Thymus (tissue), 11 donors: ENCODE results near the gene CIAO2A. TPM values are rescaled to one million over a fixed set of nuclear protein-coding genes. Genes with fewer than 3 reads are reported as not detected.

Source experiments
- DNase-seq, 9 donors: peaks; one replicate each; pipeline ENCODE4 v3.0.0-alpha.2; 2013; ENCODE audit warnings: low spot score in 9 of 9, low read depth in 6 of 9, missing footprints in 1 of 9
- H3K27ac ChIP-seq, 2 donors: one replicate each; pipeline ENCODE4 v1.5.1; 2013; ENCODE audit warnings: control low read depth in 1 of 2, low read depth in 1 of 2, low read length in 1 of 2, mild to moderate bottlenecking in 1 of 2, moderate library complexity in 1 of 2
- H3K27me3 ChIP-seq, 2 donors: one replicate each; pipeline ENCODE4 v1.5.1; 2013; ENCODE audit warnings: low read length in 1 of 2; ENCODE audit not compliant: control insufficient read depth in 2 of 2, insufficient read depth in 1 of 2
- H3K36me3 ChIP-seq, 2 donors: one replicate each; pipeline ENCODE4 v1.5.1; 2013; ENCODE audit warnings: low read length in 1 of 2, mild to moderate bottlenecking in 1 of 2, moderate library complexity in 1 of 2; ENCODE audit not compliant: control insufficient read depth in 2 of 2, insufficient read depth in 2 of 2
- H3K4me1 ChIP-seq, 2 donors: one replicate each; pipeline ENCODE4 v1.5.1; 2013; ENCODE audit warnings: low read length in 2 of 2; ENCODE audit not compliant: control insufficient read depth in 2 of 2, insufficient read depth in 2 of 2
- H3K4me3 ChIP-seq, 2 donors: one replicate each; pipeline ENCODE4 v1.5.1; 2013; ENCODE audit warnings: low read length in 2 of 2, control low read depth in 1 of 2, mild to moderate bottlenecking in 1 of 2
- H3K9me3 ChIP-seq, 2 donors: one replicate each; pipeline ENCODE4 v1.5.1; 2013; ENCODE audit warnings: low read length in 1 of 2, mild to moderate bottlenecking in 1 of 2; ENCODE audit not compliant: control insufficient read depth in 2 of 2, insufficient read depth in 1 of 2
- WGBS: extraction: QIAGEN DNeasy Blood & Tissue Kit; methylation state at CpG from one replicate; pipeline ENCODE4 v1.1.7; 2013; 5-methylcytosine and 5-hydroxymethylcytosine counted together
- polyA plus RNA-seq: library from polyadenylated mRNA; stranded (reverse); fragments of 200-250 nt; gene quantifications from one replicate; pipeline ENCODE4 v1.2.3, GENCODE V29; 2013
- total RNA-seq: library from RNA; stranded (reverse); fragments of 120-200 nt; gene quantifications from one replicate; pipeline ENCODE4 v1.2.4, GENCODE V29; 2013
- donor health status: healthy.

Gene CIAO2A
- total and polyA plus RNA-seq, 2 donors, result 79.1 to 115 TPM

- H3K36me3 ChIP-seq, result peaks cover 0 to 3% of the 10 kb centered on the region in 2 donors
- WGBS, result 93% methylated on average over 9 of the region's 9 CpGs
- peak overlapping the region; percentile 34 to 42 for H3K27ac ChIP-seq
- H3K4me1 ChIP-seq, result no peaks in the 10 kb centered on the region
- H3K4me3 ChIP-seq, result no peak overlapping the region
- no peak for DNase-seq
- no peaks in the 10 kb centered on the region for H3K9me3 ChIP-seq
- H3K27me3 ChIP-seq, result no peaks in the 10 kb centered on the region
These were observed 11.6 kb upstream of the CIAO2A start for GRCh38 chr15:64105113-64105704.

GRCh38 chr15:64102497-64102896 is 8.9 kb upstream of the CIAO2A start:
- 97% methylated on average over 2 of the region's 2 CpGs for WGBS
- H3K9me3 ChIP-seq, result no peaks in the 10 kb centered on the region
- H3K36me3 ChIP-seq, result peaks cover 0 to 3% of the 10 kb centered on the region in 2 donors
- no peak overlapping the region for H3K27ac ChIP-seq
- H3K4me3 ChIP-seq, result no peak overlapping the region
- H3K27me3 ChIP-seq, result no peaks in the 10 kb centered on the region
- DNase-seq, result no peak
- H3K4me1 ChIP-seq, result no peaks in the 10 kb centered on the region

- Histone ChIP-seq H3K9me3 (peaks cover 0 to 2% of the 10 kb centered on the region in 2 donors), H3K27me3 (no peaks in the 10 kb centered on the region), H3K4me3 (no peak overlapping the region), H3K27ac (no peak overlapping the region), H3K36me3 (peaks cover 0 to 3% of the 10 kb centered on the region in 2 donors), H3K4me1 (peaks cover 8 to 13% of the 10 kb centered on the region in 2 donors)
- WGBS, result 95% methylated on average over 2 of the region's 2 CpGs
- DNase-seq, result no peak
These were observed 7.3 kb upstream of the CIAO2A start for GRCh38 chr15:64100958-64101357.

- Histone ChIP-seq H3K27ac (no peak overlapping the region), H3K4me3 (no peak overlapping the region), H3K4me1 (peaks cover 15 to 26% of the 10 kb centered on the region in 2 donors), H3K9me3 (peaks cover 0 to 4% of the 10 kb centered on the region in 2 donors), H3K27me3 (no peaks in the 10 kb centered on the region), H3K36me3 (peaks cover 0 to 3% of the 10 kb centered on the region in 2 donors)
- 98% methylated on average over 2 of the region's 2 CpGs for WGBS
- DNase-seq, result no peak
These were observed 5.7 kb upstream of the CIAO2A start for GRCh38 chr15:64099379-64099778.

- H3K9me3 ChIP-seq, result peaks cover 0 to 4% of the 10 kb centered on the region in 2 donors
- WGBS, result 15% methylated on average over 16 of the region's 16 CpGs
- no peaks in the 10 kb centered on the region for H3K36me3 ChIP-seq
- DNase-seq, result peak in 1 of 9 donors; percentile 37
- no peaks in the 10 kb centered on the region for H3K27me3 ChIP-seq
- H3K4me1 ChIP-seq, result peaks cover 19 to 39% of the 10 kb centered on the region in 2 donors
- peak overlapping the region; percentile 85 to 86 for H3K27ac ChIP-seq
- peak overlapping the region; percentile 95 to 96 for H3K4me3 ChIP-seq
These were observed 3.2 kb upstream of the CIAO2A start for GRCh38 chr15:64096668-64097384.

- H3K9me3 ChIP-seq, result peaks cover 0 to 4% of the 10 kb centered on the region in 2 donors
- WGBS, result under 1% methylated on average over 70 of the region's 70 CpGs
These were observed 2.4 kb upstream of the CIAO2A start, which contains the start of gene SNX1 for GRCh38 chr15:64095795-64096667. TSS of gene SNX1 (plus strand) at chr15:64095982. CDS start at chr15:64096014, 32 bp downstream.

GRCh38 chr15:64095431-64095794 is 1.8 kb upstream of the CIAO2A start:
- Histone ChIP-seq H3K4me3 (peak overlapping the region; percentile 95 to 96), H3K9me3 (peaks cover 0 to 4% of the 10 kb centered on the region in 2 donors), H3K4me1 (peaks cover 19 to 39% of the 10 kb centered on the region in 2 donors), H3K27ac (peak overlapping the region; percentile 44 to 78), H3K27me3 (no peaks in the 10 kb centered on the region), H3K36me3 (peaks cover 0 to 2% of the 10 kb centered on the region in 2 donors)
- 46% methylated on average over 4 of the region's 4 CpGs for WGBS
- peak in 1 of 9 donors; percentile 12 for DNase-seq

More at GRCh38 chr15:64095795-64096667, 2.4 kb upstream of the CIAO2A start, which contains the start of gene SNX1:
- H3K36me3 ChIP-seq, result no peaks in the 10 kb centered on the region
- H3K27ac ChIP-seq, result peak within 1 kb of the TSS; percentile 85 to 86
- no peaks in the 10 kb centered on the region for H3K27me3 ChIP-seq
- peak; percentile 86 to 97 (median 90) for DNase-seq
- H3K4me1 ChIP-seq, result peaks cover 19 to 39% of the 10 kb centered on the region in 2 donors
- H3K4me3 ChIP-seq, result peak within 1 kb of the TSS; percentile 95 to 96

GRCh38 chr15:64092864-64093626 is 593 bp downstream of the CIAO2A start:
- WGBS, result 10% methylated on average over 22 of the region's 22 CpGs
- peak overlapping the region; percentile 76 to 97 for H3K27ac ChIP-seq
- peak overlapping the region; percentile 61 to 88 for H3K4me3 ChIP-seq
- peaks cover 0 to 4% of the 10 kb centered on the region in 2 donors for H3K9me3 ChIP-seq
- no peaks in the 10 kb centered on the region for H3K27me3 ChIP-seq
- peaks cover 3 to 10% of the 10 kb centered on the region in 2 donors for H3K36me3 ChIP-seq
- peaks cover 19 to 42% of the 10 kb centered on the region in 2 donors for H3K4me1 ChIP-seq
- DNase-seq, result peak in 4 of 9 donors; percentile 18 to 57 (median 32)
